HG03520 (cell line): ENCODE measurements around the gene BACE1-AS.

Experiments used
- ATAC-seq: cut with Tn5 transposase; IDR thresholded peaks from one replicate; pipeline ENCODE4 v1.9.1; 2021; ENCODE audit warnings: mild to moderate bottlenecking, moderate library complexity; ENCODE audit not compliant: unreplicated experiment

Gene BACE1-AS

GRCh38 chr11:117289795-117290194 is 1.4 kb upstream of the BACE1-AS start:
- no peak for ATAC-seq

GRCh38 chr11:117292616-117293015 is 1.5 kb downstream of the BACE1-AS start:
- no peak for ATAC-seq

- no peak for ATAC-seq
Observed at GRCh38 chr11:117295438-117296137, 4.4 kb downstream of the BACE1-AS start.

GRCh38 chr11:117296881-117297280 is 5.7 kb downstream of the BACE1-AS start:
- ATAC-seq, result no peak

GRCh38 chr11:117298195-117298594 is 7.0 kb downstream of the BACE1-AS start:
- no peak for ATAC-seq

- ATAC-seq, result no peak
Observed at GRCh38 chr11:117299351-117300282, 8.5 kb downstream of the BACE1-AS start.

- no peak for ATAC-seq
Observed at GRCh38 chr11:117300283-117300663, 9.1 kb downstream of the BACE1-AS start.

- no peak for ATAC-seq
Observed at GRCh38 chr11:117300773-117301172, 9.6 kb downstream of the BACE1-AS start.

- ATAC-seq, result no peak
Observed at GRCh38 chr11:117302228-117302627, 11.1 kb downstream of the BACE1-AS start.

- ATAC-seq, result no peak
Observed at GRCh38 chr11:117303101-117303500, 12.0 kb downstream of the BACE1-AS start.

GRCh38 chr11:117303646-117304315 is 12.6 kb downstream of the BACE1-AS start:
- ATAC-seq, result no peak

- ATAC-seq, result no peak
Observed at GRCh38 chr11:117305145-117305544, 14.0 kb downstream of the BACE1-AS start.

GRCh38 chr11:117309310-117309709 is 18.2 kb downstream of the BACE1-AS start:
- no peak for ATAC-seq

GRCh38 chr11:117313091-117313490 is 21.9 kb downstream of the BACE1-AS start:
- ATAC-seq, result no peak

- ATAC-seq, result no peak
Observed at GRCh38 chr11:117313828-117314768, 23.0 kb downstream of the BACE1-AS start.

- no peak for ATAC-seq
Observed at GRCh38 chr11:117314840-117315239, 23.7 kb downstream of the BACE1-AS start.

GRCh38 chr11:117315285-117316196 is 24.4 kb downstream of the BACE1-AS start:
- no peak for ATAC-seq

GRCh38 chr11:117316197-117316961 is 25.2 kb downstream of the BACE1-AS start, which contains the start of gene BACE1:
Gene BACE1 (minus strand): TSS chr11:117316256. CDS start chr11:117315795, 461 bp downstream.
- no peak for ATAC-seq
